GM21737 (cell line): ENCODE data around the gene PHF10.

Source experiments
- ATAC-seq: cut with Tn5 transposase; IDR thresholded peaks from one replicate; pipeline ENCODE4 v1.9.1; 2021; ENCODE audit warnings: mild to moderate bottlenecking, moderate library complexity; ENCODE audit not compliant: unreplicated experiment

Gene PHF10

GRCh38 chr6:169678342-169678741 is 46.0 kb downstream of the PHF10 start:
- ATAC-seq, result no peak

GRCh38 chr6:169677096-169677495 is 47.2 kb downstream of the PHF10 start:
- no peak for ATAC-seq

GRCh38 chr6:169675011-169675410 is 49.3 kb downstream of the PHF10 start:
- no peak for ATAC-seq

- no peak for ATAC-seq
Measured at GRCh38 chr6:169671563-169671962, 52.7 kb downstream of the PHF10 start.

GRCh38 chr6:169669889-169670288 is 54.4 kb downstream of the PHF10 start:
- ATAC-seq, result no peak

- no peak for ATAC-seq
Measured at GRCh38 chr6:169669147-169669546, 55.2 kb downstream of the PHF10 start.

GRCh38 chr6:169668203-169668847 is 56.0 kb downstream of the PHF10 start:
- ATAC-seq, result no peak

GRCh38 chr6:169667716-169668115 is 56.6 kb downstream of the PHF10 start:
- no peak for ATAC-seq

- ATAC-seq, result no peak
Measured at GRCh38 chr6:169666441-169666840, 57.9 kb downstream of the PHF10 start.

- ATAC-seq, result no peak
Measured at GRCh38 chr6:169665289-169665688, 59.0 kb downstream of the PHF10 start.

- no peak for ATAC-seq
Measured at GRCh38 chr6:169664227-169664626, 60.1 kb downstream of the PHF10 start.

GRCh38 chr6:169663468-169663867 is 60.8 kb downstream of the PHF10 start:
- no peak for ATAC-seq

GRCh38 chr6:169661391-169661756 is 62.9 kb downstream of the PHF10 start:
- no peak for ATAC-seq

- ATAC-seq, result no peak
Measured at GRCh38 chr6:169660751-169661390, 63.4 kb downstream of the PHF10 start.

GRCh38 chr6:169659820-169660610 is 64.3 kb downstream of the PHF10 start:
- ATAC-seq, result no peak

GRCh38 chr6:169657284-169657610 is 67.1 kb downstream of the PHF10 start:
- no peak for ATAC-seq

- ATAC-seq, result no peak
Measured at GRCh38 chr6:169656546-169657283, 67.6 kb downstream of the PHF10 start.

GRCh38 chr6:169654598-169655391 is 69.5 kb downstream of the PHF10 start:
- ATAC-seq, result peak; percentile 93
